NCI-H1417 (cell line): Measurements from ENCODE around the gene SHQ1.
"Not testable (repeated sequence)": the region's sequence is repeated elsewhere in the genome, so short reads cannot be mapped to it uniquely, and the experiment has no call there.

Experiments
- DNase-seq, 3 experiments: peaks; one replicate each; lab custom pipeline; 2025; lab: John Stamatoyannopoulos, UW

SHQ1 gene

DNA sequence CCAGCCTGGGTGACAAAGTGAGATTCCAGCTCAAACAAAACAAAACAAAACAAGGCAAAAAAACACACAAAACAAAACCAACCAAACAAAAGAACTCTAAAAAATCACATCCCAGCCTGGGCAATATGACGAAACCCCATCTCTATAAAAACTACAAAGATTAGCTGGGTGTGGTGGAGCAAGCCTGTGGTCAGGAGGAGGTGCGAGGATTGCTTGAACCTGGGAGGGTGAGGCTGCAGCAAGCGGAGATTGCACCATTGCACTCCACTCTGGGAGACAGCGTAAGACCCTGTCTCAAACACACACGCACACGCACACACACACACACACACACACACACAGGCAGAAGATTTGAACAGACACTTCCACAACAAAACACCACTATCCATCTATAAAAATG lies 99.6 kb downstream of the SHQ1 start:
- DNase-seq = no peak

GRCh38 chr3:72746430-72747411 lies 101.5 kb downstream of the SHQ1 start:
- no peak for DNase-seq

DNA sequence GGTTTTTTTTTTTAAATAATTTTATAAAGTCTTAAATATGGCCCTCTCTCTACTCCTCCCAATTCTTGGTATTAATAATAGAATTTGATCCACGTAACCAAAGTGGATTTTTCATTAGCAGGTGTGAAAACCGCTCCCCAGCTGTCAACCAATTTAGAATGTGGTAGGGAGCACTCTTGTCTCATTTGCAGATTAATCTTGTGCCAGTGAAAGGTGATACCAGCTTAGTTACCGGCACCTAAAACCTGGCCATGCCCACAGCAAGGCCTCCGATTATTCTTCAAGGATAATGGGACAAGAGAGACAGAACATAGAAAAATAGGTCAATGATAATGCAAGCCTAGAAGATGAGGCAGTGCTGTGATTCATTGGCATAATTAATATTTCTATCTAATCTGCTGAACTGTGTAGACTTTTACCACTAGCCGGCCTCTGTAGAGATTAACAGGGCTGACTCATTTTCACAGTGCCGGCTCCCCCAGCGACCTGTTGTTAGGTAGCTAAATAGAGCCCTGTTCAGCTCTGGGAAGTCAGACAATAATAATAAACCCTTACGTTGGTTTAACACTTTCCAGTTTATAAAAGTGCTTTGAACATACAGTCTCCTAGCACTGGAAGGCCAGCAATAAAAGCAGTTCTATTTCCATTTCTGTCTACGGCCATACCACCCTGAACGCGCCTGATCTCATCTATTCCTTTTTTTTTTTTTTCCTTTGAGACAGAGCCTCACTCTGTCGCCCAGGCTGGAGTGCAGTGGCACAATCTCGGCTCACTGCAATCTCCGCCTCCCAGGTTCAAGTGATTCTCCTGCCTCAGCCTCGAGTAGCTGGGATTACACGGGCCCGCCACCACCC lies 102.9 kb downstream of the SHQ1 start:
- peak in 2 of 3 experiments; percentile 36 to 77 for DNase-seq

- DNase-seq = peak in 1 of 3 experiments; percentile 2
Observed at GRCh38 chr3:72744330-72744729, 103.9 kb downstream of the SHQ1 start.

- DNase-seq = no peak
Observed at GRCh38 chr3:72739531-72740466, 108.4 kb downstream of the SHQ1 start.

DNA sequence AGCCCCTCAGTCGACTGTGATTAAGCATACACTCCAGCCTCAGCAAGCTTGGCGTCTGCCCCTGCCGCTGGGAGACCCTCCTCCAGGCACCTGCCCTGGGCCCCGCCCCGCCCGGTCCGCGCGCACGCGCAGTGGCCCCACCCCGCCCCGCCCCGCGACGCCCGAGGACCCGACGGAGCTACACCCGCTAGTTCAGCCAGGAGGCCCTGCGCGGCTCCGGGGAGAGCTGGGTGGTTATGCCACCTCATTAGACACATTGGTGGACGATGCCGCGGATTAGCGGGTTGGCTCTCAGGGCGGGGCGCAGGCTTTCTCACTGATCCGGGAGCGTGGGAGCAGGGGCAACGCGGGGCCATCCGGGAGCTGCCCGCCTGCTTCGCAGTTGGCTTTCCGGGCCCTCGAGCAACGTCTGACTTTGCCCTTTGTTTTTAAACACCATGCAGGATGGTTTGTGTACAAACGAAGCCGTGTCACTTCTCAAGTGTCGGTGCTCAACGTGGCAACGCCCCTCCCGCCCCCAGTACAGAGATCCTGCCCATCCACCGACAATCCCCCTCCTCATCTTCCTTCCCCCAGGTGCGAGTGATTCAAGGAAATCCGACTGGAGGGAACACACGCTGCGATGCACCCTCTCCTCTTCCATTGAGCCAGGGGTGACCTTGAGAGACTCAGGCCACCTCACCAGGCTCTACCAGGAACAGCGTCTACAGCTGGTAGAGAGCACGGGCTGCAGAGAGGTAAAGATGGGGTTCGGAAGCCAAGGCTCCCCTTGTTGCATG lies 109.3 kb downstream of the SHQ1 start:
- DNase-seq = peak; percentile 26 to 85 (median 78)

- DNase-seq = not testable (repeated sequence)
Observed at GRCh38 chr3:72735072-72735471, 113.2 kb downstream of the SHQ1 start.

DNA sequence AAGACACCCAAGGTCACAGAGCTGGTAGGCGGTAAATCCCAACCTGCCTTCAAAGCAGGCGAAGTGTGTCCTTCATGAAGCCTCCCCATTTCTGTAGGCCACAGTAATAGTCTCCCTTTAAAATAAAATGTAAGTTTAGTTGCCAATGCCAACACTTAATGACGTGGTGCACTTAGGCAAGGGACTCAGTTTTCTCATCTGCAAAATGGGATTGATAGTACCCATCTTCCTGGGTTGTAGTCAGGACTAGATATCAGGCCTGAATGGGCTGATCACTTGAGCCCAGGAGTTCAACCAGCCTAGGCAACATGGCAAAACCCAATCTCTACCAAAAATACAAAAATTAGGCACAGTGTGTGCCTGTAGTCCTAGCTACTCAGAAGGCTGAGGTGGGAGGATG lies 114.6 kb downstream of the SHQ1 start:
- DNase-seq = no peak

GRCh38 chr3:72732666-72733345 lies 115.4 kb downstream of the SHQ1 start:
- DNase-seq = not testable (repeated sequence)

DNA sequence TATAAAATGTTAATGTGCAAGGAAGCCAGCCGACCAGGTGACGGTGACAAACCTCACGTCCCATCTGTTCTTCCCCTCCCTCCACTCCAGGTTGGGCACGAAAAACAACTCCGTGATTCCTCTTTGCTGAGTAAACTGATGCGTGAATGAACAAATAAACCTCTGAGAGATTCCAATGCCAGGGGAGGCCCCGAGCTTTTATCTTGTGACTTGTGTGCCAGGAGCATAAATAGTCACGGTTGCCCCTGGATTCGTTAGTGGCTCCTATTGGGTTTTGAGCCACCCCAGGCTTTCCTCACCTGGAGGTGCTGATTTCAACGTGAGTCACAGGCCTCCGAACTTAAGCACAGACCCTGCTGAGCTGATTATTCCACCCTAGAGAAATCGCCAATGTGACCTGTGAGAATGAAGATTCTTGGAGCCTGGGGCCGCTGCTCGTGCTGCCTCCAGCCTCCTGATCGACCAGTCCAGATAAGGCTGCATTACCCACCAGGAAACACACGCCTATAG lies 119.2 kb downstream of the SHQ1 start:
- DNase-seq = peak in 2 of 3 experiments; percentile 31 to 54

DNA sequence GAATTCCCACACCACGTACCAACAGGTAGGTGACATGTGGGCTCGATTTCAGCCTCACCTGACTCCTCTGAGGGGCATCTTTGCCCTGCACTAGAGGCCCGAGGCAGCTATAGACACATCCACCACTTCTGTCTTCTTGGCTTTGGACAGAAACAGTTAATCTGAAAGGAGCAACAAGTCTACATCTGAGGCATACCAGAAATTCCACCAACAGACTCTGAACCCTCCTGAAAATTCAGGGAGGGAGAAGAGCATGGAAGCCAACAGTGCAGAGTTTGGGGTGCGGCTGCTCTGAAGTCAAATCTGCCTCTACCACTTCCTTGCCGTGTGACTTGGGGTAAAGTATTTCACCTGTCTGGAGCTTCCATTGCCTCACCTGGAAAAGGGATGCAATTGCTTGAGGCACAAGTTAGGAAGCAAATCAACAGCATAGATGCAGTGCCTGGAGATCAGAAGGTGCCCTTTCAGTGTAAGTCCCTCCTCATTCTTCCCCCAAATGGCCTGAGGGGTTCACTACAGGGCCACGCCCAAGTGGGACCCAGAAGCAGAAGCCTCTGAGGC lies 119.8 kb downstream of the SHQ1 start:
- DNase-seq = no peak

- no peak for DNase-seq
Observed at GRCh38 chr3:72727726-72728125, 120.5 kb downstream of the SHQ1 start.

- no peak for DNase-seq
Observed at GRCh38 chr3:72727172-72727571, 121.1 kb downstream of the SHQ1 start.

GRCh38 chr3:72725229-72725628 lies 123.0 kb downstream of the SHQ1 start:
- DNase-seq = no peak

DNA sequence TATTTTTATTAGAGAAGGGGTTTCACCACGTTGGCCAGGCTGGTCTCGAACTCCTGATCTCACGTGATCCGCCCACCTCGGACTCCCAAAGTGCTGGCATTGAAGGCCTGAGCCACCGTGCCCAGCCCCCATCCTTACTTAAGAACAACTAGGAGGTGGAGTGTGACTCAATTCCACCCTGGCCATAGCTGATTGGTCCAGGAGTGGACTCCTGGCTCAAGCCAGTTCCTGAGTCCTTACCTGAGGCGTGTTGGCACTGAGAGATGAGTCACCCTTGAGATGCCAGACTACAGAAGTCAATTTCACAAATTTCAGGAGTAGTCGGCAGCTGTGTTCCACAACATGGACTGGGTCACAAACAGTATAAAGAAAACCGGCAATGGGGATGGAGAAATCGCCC lies 124.2 kb downstream of the SHQ1 start:
- DNase-seq = no peak

- DNase-seq = peak; percentile 4 to 30 (median 24)
Observed at GRCh38 chr3:72722930-72723726, 125.1 kb downstream of the SHQ1 start.

- DNase-seq = peak in 2 of 3 experiments; percentile 11 to 18
Observed at GRCh38 chr3:72721683-72722381, 126.4 kb downstream of the SHQ1 start.

DNA sequence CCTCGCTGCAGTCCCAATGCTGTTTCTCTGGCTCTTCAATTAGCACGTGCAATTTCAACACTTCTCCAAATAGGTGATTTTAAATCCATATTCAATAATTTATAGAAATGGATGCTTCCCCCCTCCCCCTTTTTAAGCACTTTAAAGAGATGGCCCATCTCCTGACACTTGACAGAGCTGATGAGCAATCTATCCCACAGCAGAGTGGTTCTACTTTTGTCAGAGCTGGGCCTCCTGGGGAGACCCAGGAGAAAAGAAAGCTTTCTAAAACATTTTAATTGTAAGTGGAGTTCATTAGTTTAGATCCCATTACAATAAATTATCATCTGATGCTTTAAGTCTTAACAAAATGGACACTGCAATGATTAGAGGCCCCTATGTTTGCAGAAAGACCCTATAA lies 127.7 kb downstream of the SHQ1 start:
- DNase-seq = peak; percentile 46 to 80 (median 75)
